SK-N-SH (cell line): ENCODE data around the gene INHBB. TPM values are rescaled to one million over a fixed set of nuclear protein-coding genes. Genes with fewer than 3 reads are reported as not detected.

Source experiments
- CTCF ChIA-PET: fragments of 300-600, 350-600 bp; formaldehyde crosslinking; extraction: SDS; loops from one replicate; lab custom pipeline; 2021; lab: Yijun Ruan, JAX
- POLR2A ChIA-PET: fragments of 350-600 bp; sonication (Branson Sonifier 250); formaldehyde crosslinking; extraction: SDS; loops from one replicate; lab custom pipeline; 2020; ENCODE audit warnings: antibody characterized with exemption, inconsistent platforms; lab: Yijun Ruan, JAX
- DNase-seq: peaks from one replicate; pipeline ENCODE4 v3.0.0; 2012
- H2AFZ ChIP-seq: fragments of 200-600 bp; sonication (generic); 2 replicates; pipeline ENCODE4 v1.8.1; 2016; ENCODE audit warnings: antibody characterized with exemption, mild to moderate bottlenecking, low read depth
- H3F3A ChIP-seq: fragments of 200-600 bp; sonication (generic); replicated peaks from 2 replicates; pipeline ENCODE3; 2016; ENCODE audit warnings: antibody characterized with exemption, mild to moderate bottlenecking; ENCODE audit not compliant: insufficient read depth
- H3K27ac ChIP-seq, 2 experiments: fragments of 200-500 bp in 1 of 2; fragments of 200-600 bp in 1 of 2; sonication (Bioruptor generic) in 1 of 2; sonication (generic), shearing (Covaris generic) in 1 of 2; 2 replicates each; pipeline versions ENCODE4 v1.5.1 to v1.6.1; 2014 to 2016; ENCODE audit warnings: low read depth in 2 of 2, inconsistent platforms in 1 of 2, low read length in 1 of 2, mild to moderate bottlenecking in 1 of 2, mixed read lengths in 1 of 2
- H3K27me3 ChIP-seq: fragments of 200-600 bp; sonication (generic), shearing (Covaris generic); 2 replicates; pipeline ENCODE4 v1.6.1; 2016; ENCODE audit warnings: mixed run types; ENCODE audit not compliant: insufficient read depth
- H3K36me3 ChIP-seq, 2 experiments: fragments of 200-500 bp in 1 of 2; fragments of 200-600 bp in 1 of 2; sonication (Bioruptor generic) in 1 of 2; sonication (generic) in 1 of 2; replicated peaks in 1 of 2; 2 replicates each; pipeline versions ENCODE3 to v1.5.1; 2014 to 2016; ENCODE audit warnings: low read length in 1 of 2, mild to moderate bottlenecking in 1 of 2; ENCODE audit not compliant: insufficient read depth in 2 of 2, control insufficient read depth in 1 of 2
- H3K4me1 ChIP-seq, 2 experiments: fragments of 200-500 bp in 1 of 2; fragments of 200-600 bp in 1 of 2; sonication (Bioruptor generic) in 1 of 2; sonication (generic), shearing (Covaris generic) in 1 of 2; 2 replicates each; pipeline versions ENCODE4 v1.5.1 to v1.6.1; 2014 to 2016; ENCODE audit warnings: low read depth in 1 of 2, low read length in 1 of 2, mixed run types in 1 of 2; ENCODE audit not compliant: insufficient read depth in 2 of 2, control insufficient read depth in 1 of 2
- H3K4me2 ChIP-seq: fragments of 200-600 bp; sonication (generic), shearing (Covaris generic); 2 replicates; pipeline ENCODE4 v1.6.1; 2017; ENCODE audit warnings: mixed run types
- H3K4me3 ChIP-seq, 2 experiments: fragments of 200-500 bp in 1 of 2; fragments of 200-600 bp in 1 of 2; sonication (Bioruptor generic) in 1 of 2; sonication (generic), shearing (Covaris generic) in 1 of 2; 2 replicates each; pipeline versions ENCODE4 v1.5.1 to v1.8.1; 2014 to 2016; ENCODE audit warnings: low read depth in 2 of 2, inconsistent platforms in 1 of 2, low read length in 1 of 2, mild to moderate bottlenecking in 1 of 2, mixed read lengths in 1 of 2, moderate library complexity in 1 of 2
- H3K79me2 ChIP-seq: fragments of 200-600 bp; sonication (generic); 2 replicates; pipeline ENCODE4 v1.8.1; 2017; ENCODE audit warnings: mild to moderate bottlenecking; ENCODE audit not compliant: insufficient read depth
- H3K9ac ChIP-seq: fragments of 200-600 bp; sonication (generic); 2 replicates; pipeline ENCODE4 v1.6.1; 2017; ENCODE audit warnings: mixed run types
- H3K9me2 ChIP-seq: fragments of 200-600 bp; sonication (generic); 2 replicates; pipeline ENCODE4 v1.6.1; 2017; ENCODE audit warnings: mixed run types
- H3K9me3 ChIP-seq: fragments of 200-600 bp; sonication (generic); 2 replicates; pipeline ENCODE4 v1.6.1; 2017; ENCODE audit warnings: mixed run types, mild to moderate bottlenecking, moderate library complexity
- H4K20me1 ChIP-seq: fragments of 200-600 bp; sonication (generic); 2 replicates; pipeline ENCODE4 v1.6.1; 2017; ENCODE audit warnings: mild to moderate bottlenecking, mixed run types; ENCODE audit not compliant: insufficient read depth
- EP300 ChIP-seq, 2 experiments: IDR thresholded peaks; 2 replicates each; pipeline versions ENCODE4 v1.4.0 to v1.6.1; 2012; ENCODE audit warnings: borderline replicate concordance in 1 of 2, low read depth in 1 of 2, low read length in 1 of 2
- FOXJ3 ChIP-seq: sonication (generic); formaldehyde crosslinking; IDR thresholded peaks from 2 replicates; pipeline ENCODE4 v1.5.1; 2020; ENCODE audit warnings: mild to moderate bottlenecking, missing genetic modification reagents
- JUND ChIP-seq: IDR thresholded peaks from 2 replicates; pipeline ENCODE4 v1.4.0; 2012
- MAX ChIP-seq: IDR thresholded peaks from 2 replicates; pipeline ENCODE4 v1.4.0; 2012; ENCODE audit warnings: low read depth
- MEF2A ChIP-seq: IDR thresholded peaks from 2 replicates; pipeline ENCODE4 v1.4.0; 2012; ENCODE audit warnings: low read depth, borderline replicate concordance
- NFIC ChIP-seq: IDR thresholded peaks from 2 replicates; pipeline ENCODE4 v1.4.0; 2012; ENCODE audit warnings: borderline replicate concordance
- NRF1 ChIP-seq: IDR thresholded peaks from 2 replicates; pipeline ENCODE4 v1.6.1; 2012; ENCODE audit warnings: low read depth, mild to moderate bottlenecking, low read length
- PBX3 ChIP-seq: IDR thresholded peaks from 2 replicates; pipeline ENCODE4; 2012
- REST ChIP-seq: IDR thresholded peaks from 2 replicates; pipeline ENCODE4 v1.6.1; 2012; ENCODE audit warnings: mild to moderate bottlenecking, low read depth, low read length, moderate library complexity
- TAF1 ChIP-seq: IDR thresholded peaks from 2 replicates; pipeline ENCODE4 v1.6.1; 2012; ENCODE audit warnings: low read depth, mild to moderate bottlenecking, low read length, moderate library complexity, borderline replicate concordance
- USF2 ChIP-seq: fragments of 150-350 bp; IDR thresholded peaks from 2 replicates; pipeline ENCODE4 v1.6.1; 2017; ENCODE audit warnings: antibody characterized with exemption, low read length, low read depth, borderline replicate concordance
- ZBTB33 ChIP-seq: IDR thresholded peaks from 2 replicates; pipeline ENCODE4 v1.4.0; 2012; ENCODE audit warnings: low read depth, borderline replicate concordance
- WGBS: methylation state at CpG from one replicate; pipeline ENCODE4 v1.1.6; 2017; ENCODE audit warnings: low lambda C conversion rate; 5-methylcytosine and 5-hydroxymethylcytosine counted together
- polyA plus RNA-seq, 3 experiments: library from polyadenylated mRNA; depleted of rRNA; stranded (reverse); fragments of >200 nt; gene quantifications; 2 replicates each; pipeline ENCODE4 v1.2.3, GENCODE V29; 2012

Gene INHBB
- polyA plus RNA-seq, 1 of the 3 experiments (the other 2 are of a cell fraction), result 0.03 TPM

- no peaks in the 10 kb centered on the region for H3K9me2 ChIP-seq
- no peaks in the 10 kb centered on the region for H3K36me3 ChIP-seq
- H3K9ac ChIP-seq, result no peak overlapping the region
- ChIA-PET CTCF (interaction anchor here (0.9 to 1.2 kb wide), 2 partner anchors 13 to 55 kb away, joined by 3 to 4 read pairs; no protein-coding TSS in a partner anchor), POLR2A (no interaction called here)
- H3K27me3 ChIP-seq, result no peaks in the 10 kb centered on the region; the same call in 1 of the 2 replicates
- H3K4me2 ChIP-seq, result no peak overlapping the region
- DNase-seq, result no peak
- no peaks in the 10 kb centered on the region for H4K20me1 ChIP-seq
- WGBS, result 40% methylated on average over 15 of the region's 18 CpGs
- peaks cover 0 to 12% of the 10 kb centered on the region in 2 experiments; a peak in 1 of 4 replicates for H3K4me1 ChIP-seq
- H3K79me2 ChIP-seq, result no peaks in the 10 kb centered on the region
- no peak overlapping the region for H2AFZ ChIP-seq
- TF ChIP-seq EP300 (IDR thresholded peaks at IDR 0.05; ENCODE audit: borderline replicate concordance in 1 of 2, low read depth in 1 of 2, low read length in 1 of 2), result no peak
- no peak for TF ChIP-seq ZBTB33
- TF ChIP-seq MEF2A, result no peak
- no peak overlapping the region for H3K27ac ChIP-seq
- no peaks in the 10 kb centered on the region for H3F3A ChIP-seq
- no peaks in the 10 kb centered on the region for H3K9me3 ChIP-seq
- no peak overlapping the region for H3K4me3 ChIP-seq
Measured at GRCh38 chr2:120398051-120398995, 52.4 kb downstream of the INHBB start.

GRCh38 chr2:120398996-120399888 lies 53.3 kb downstream of the INHBB start:
- Histone ChIP-seq H3K27me3 (no peaks in the 10 kb centered on the region; the same call in 1 of the 2 replicates), H3K4me3 (no peak overlapping the region), H3K27ac (no peak overlapping the region), H3K9me3 (no peaks in the 10 kb centered on the region), H3F3A (no peaks in the 10 kb centered on the region), H3K79me2 (no peaks in the 10 kb centered on the region), H3K36me3 (no peaks in the 10 kb centered on the region), H2AFZ (no peak overlapping the region), H3K9me2 (no peaks in the 10 kb centered on the region), H3K4me2 (no peak overlapping the region), H3K9ac (no peak overlapping the region), H3K4me1 (peaks cover 0 to 12% of the 10 kb centered on the region in 2 experiments; a peak in 1 of 4 replicates), H4K20me1 (no peaks in the 10 kb centered on the region)
- DNase-seq, result no peak
- POLR2A ChIA-PET, result no interaction called here
- 46% methylated on average over 12 of the region's 22 CpGs for WGBS
- CTCF ChIA-PET, result interaction anchor here (0.9 to 1.4 kb wide), 2 partner anchors 14 to 56 kb away, joined by 3 read pairs; no protein-coding TSS in a partner anchor
- TF ChIP-seq JUND (no peak), NFIC (no peak), MAX (no peak), USF2 (no peak), REST (no peak), FOXJ3 (CRISPR knock-in tag) (no peak), NRF1 (no peak), TAF1 (no peak), MEF2A (no peak), PBX3 (no peak)
